T-helper 1 cell (primary cell): ENCODE data around the gene IL4I1.

Source experiments
- DNase-seq, 5 donors: peaks; one replicate each; pipeline ENCODE4 v3.0.0-alpha.2; 2012 to 2020

The IL4I1 gene

DNA sequence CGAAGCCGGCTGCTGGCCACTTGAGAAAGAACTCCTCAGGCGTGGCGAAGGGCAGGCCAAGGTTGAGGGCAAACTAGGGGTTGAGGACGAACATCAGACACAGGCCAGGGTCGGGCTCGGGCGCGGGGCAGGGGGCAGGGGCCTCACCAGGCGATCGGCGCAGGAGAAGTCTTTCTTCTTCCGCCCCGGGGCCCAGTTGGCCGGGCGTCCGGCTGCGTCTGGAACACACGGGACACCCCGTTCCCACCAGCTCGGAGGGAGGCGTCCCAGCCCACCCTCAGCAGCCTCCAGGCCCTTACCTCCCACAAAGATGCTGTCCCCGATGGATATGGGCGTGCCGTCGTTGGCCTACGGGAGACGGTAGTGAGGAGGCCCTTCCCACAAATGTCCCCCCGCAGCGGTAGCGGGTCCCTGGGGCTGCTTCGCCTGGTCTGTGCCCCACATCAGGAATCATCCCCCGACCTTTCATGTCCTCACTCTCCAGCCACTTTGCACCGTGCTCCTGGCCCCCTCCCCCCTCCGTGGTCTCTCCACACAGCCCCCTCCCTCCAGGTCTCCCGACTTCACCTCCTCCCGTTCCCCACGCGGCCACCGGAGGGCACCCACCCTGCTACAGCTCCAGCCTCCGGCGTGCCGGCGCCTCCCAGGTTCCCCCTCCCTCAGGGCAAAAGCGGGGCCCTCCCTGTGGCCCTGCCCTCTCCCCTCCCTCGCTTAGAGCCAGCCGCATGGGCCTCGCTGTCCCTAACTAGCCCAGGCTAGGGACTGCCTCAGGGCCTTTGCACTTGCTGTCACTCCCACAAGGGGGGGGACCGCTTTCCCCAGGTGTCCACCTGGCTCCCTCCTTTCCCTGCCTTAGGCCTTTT lies 34.1 kb downstream of the IL4I1 start:
- no peak for DNase-seq

DNA sequence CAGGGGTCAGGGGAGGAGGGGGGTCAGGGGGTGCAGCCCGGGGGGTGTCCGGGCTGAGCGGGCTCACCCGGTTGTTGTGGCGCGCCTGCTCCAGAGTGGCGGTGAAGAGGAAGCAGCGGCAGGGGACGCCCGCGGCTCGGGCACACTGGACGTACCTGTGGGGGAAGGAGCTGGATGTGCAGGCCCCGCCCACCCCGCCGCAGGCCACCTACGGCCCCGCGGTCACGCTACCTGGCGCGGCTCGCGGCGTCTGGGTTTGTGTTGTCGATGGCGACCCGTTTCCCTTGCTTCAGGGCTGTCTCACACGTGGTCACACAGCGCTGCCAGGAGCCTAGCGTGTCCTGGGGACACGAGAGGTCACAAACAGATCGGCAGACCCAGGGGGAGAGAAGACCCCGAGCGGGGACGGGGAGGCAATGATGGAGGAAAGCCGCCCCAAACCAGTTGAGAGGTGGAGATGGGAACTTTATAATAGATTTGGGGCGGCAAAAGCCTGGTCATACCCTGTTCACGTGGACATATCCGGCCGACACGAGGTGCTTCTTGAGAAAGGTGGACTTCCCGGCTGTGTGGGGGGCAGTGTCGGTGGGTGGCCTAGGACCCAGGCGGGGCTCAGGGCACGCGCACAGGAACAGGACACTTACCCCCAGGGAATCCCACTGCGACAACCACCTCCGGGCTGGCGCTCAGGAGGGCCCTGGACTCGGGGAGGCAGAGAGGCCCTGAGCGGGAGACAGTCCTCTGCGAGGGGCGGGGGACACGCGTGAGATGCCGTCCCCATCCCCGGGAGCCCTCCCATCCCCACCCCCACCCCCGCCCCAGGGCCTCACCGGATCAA lies 34.9 kb downstream of the IL4I1 start:
- no peak for DNase-seq

DNA sequence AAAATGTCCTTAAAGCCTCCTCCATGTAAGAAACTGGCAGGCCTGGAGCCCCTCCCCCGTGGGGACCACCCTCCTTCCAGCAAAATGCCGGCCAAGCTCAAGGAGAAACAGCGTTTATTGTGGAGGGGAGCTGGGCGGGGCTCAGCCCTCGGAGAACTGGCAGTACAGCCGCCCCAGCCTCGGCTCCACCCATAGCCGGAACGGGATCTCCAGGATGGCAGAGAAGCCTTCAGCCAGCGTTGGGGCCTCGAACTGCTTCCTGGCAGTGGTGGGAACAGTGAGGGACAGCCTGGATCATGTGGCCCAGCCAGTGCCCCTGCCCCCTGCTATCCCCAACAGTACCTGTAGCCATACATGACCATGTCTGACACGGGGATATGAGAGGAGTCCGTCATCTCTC lies 35.6 kb downstream of the IL4I1 start:
- no peak for DNase-seq

DNA sequence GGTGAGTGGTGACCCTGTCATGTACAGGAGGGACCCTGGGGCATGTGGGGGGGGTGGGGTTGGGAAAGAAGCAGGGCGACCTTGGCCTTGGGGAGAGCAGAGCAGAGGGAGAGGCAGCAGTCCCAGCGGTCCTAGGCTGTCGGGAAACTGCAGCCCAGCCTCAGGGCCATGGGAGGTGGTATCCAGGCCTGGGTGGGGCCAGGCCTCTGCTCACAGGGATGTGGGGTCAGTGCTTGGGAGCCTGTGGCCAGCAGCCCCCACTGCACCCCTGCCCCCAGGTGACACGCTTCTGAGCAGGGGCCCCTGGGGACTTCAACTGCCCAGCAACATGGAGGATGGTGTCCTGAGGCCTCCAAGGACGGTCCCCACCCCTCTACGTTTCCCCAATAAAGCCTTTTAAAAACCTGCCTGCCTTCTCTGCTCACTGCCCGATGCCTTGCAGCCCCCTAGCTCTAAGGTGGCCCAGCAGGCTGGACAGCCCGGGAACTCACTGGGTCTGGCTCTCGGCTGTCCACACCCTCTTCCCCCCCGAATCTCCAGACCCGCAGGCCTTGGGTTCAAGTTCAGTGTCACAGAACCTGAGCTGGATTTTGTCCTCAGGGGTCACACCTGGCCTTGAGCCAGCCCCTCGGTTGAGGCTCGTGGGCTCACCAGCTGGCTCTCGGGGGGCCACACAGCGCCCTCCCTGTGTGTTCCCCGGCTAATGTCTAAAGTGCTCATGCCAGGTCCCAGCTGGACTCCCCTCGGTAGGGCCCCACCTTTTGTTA lies 36.2 kb downstream of the IL4I1 start:
- DNase-seq, result no peak

DNA sequence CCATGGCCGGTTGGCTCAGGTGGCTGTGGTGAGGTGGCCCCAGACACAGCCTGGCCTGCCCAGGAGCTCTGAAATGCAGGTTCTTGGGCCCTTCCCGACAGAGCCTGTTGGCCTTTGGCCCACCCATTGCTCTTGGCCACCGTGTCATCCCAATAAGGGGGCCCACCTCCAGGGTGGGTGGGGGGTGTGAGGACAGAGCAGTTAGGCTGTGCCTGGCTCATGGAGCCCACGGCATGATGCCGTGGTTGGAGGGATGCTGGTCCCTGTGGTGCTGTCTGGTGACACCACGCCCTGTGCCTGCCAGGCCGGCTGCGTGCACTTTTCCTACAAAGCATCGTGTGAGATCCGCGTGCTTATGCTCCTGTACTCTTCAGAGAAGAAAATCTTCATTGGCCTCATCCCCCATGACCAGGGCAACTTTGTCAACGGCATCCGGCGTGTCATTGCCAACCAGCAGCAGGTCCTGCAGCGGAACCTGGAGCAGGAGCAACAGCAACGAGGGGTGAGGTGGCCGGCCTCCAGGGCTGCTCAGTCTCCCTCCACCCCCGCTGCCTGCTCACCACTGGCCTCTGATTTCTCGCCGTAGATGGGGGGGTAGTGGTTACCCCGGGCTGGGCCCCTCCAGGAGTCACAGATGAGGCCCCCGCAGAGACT lies 36.9 kb downstream of the IL4I1 start:
- DNase-seq, result no peak

DNA sequence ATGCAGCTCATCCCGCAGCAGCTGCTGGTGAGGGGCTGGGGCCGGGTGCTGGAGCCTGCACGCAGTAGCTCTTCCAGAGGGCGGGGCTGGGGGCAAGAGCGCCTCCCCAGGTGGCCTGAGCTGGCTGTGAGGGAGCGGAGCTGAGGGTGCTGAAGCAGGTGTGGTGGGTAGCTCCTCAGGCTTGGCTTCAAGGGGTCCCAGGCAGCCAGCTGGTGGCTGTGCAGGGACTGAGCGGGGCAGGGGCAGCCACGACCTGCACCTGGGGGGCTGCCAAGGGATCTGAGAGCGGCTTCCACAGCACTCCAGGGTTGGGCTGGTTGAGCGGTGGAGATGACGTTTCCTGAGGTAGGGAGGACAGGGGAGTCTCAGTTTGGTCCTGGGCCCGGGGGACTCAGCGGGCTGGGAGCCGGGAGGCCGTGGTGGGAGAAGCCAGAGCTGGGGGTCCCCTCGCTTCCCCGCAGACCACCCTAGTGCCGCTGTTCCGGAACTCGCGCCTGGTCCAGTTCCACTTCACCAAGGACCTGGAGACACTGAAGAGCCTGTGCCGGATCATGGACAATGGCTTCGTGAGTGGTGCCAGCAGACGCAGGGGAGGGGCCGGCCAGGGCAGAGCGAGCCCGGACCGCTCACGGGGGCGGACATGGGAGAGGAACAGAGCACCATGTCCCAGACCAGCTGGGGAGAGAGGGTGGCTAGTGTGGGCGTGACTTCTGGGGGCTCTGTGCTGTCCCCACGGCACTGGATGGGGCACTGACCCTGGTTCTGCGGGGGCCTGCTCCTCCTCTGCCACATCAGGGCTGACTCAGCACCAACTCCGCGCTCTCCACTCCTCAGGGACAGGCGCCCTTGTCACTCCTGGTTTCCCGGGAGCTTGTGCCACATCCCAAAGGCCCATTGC lies 38.4 kb downstream of the IL4I1 start:
- DNase-seq, result no peak

DNA sequence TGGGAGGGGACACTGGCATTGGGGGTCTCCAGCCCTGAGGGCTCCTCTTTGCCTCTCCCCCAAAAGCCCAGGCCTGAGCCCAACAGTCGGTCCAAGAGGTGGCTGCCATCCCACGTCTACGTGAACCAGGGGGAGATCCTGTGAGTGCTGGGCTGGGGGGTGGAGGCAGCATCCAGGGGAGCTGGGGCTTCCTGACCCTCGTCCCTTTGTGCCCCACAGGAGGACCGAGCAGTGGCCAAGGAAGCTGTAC lies 38.9 kb downstream of the IL4I1 start:
- DNase-seq, result no peak

DNA sequence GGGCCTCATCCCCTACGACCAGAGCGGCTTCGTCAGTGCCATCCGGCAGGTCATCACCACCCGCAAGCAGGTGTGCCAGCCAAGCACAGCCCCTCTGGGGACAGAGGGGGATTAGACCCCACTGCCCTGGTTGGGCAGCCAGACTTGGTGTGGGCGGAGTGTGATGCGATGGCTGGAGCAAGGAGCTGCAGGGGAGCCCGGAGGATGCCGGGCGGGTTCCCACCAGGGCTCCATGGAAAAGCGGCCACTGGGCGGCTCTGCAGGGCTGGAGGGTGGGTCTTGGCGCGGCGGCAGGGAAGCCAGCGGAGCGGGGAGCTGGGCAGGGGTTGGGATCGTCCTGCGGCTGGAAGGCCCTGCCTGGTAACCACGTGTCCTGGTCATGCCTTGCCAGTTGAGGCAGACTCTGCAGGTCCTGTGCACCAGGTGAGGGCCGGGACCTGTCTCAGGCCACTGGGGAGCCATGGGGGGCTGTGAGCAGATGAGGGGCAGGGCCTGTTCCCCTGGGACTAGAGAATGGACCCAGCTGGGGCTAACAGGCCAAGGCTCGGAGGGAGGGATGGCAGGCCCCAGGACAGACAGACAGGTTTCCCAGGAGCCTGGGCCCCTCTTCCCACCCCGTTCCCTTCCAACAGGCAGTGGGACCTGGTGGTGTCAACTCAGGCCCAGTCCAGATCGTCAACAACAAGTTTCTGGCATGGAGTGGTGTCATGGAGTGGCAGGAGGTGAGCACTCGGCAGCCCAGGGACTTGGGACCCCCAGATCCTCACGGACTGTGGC lies 39.4 kb downstream of the IL4I1 start:
- DNase-seq, result no peak

DNA sequence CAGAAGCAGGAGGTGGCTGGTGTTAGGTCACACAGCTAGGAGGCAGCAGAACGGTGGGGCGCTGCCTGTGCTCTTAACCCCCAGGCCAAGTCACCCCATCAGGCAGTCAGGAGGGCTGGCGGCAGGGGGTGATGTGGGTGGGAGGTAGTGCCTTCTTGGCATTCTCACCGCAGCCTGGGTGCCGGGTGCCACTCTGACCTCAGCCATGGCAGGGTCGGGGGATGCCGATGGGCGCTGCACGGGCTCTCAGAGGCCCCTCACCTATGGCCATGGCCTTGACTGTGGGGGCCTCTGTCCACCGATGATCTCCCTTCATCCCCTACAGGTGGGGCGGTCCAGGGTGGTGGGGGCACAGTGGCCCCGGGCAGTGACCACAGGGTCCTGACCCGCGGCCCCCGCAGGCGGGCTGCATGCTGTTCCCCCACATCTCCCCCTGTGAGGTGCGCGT lies 40.1 kb downstream of the IL4I1 start:
- DNase-seq, result no peak

DNA sequence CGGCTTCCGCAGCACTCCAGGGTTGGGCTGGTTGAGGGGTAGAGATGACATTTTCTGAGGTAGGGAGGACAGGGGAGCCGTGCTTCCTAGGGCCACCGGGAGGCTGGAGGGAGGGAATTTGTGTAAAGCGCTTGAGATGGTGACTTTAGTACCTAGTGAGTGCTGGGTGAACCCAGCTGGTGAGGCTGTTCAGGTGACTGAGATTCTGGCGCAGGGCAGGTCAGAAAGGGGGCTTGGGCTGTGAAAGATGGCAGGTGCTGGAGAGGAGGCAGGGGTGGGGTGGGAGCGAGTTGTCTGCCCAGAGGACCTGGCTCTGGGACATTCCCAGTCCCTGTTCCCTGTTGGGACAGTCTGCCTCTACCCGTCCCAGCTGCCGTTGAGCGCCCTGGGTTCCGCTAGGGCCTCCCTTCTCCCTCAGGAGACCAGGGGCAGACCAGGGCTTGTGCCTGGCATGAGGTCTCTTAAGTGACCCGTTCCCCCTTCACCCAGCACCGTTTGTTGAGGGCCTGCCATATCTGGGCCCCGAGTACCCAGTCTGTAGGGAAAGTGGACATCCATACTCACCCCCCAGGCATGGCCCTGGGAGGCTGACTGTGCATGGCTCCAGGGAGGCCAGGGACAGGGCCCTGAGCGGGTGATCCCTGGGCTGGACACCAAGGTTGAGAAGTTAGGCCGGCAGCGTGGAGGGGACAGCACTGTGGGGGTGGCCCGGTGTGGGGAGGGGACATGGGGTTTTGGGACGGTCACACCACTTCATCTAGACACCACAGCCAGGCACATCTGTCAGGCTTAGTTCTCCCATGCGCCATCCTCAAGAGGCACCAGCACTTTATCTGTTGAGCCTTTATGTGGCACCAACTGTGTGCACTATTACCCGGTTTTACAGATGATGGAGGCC lies 40.8 kb downstream of the IL4I1 start:
- DNase-seq, result no peak

DNA sequence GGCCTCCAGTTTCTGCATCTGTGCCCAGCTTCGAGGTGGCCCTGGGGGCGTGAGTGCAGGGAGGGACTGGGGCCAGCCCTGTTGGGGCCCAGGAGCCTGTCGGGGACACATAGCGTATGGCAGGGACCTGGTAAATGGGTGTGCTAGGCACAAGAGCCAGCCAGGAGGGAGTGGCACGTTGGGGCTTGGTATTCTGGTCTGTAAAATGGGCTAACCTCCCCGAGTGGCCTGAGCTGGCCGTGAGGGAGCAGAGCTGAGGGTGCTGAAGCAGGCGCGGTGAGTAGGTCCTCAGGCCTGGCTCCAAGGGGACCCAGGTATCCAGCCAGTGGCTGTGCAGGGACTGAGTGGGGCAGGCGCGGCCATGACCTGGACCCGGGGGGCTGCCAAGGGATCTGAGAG lies 41.4 kb downstream of the IL4I1 start:
- no peak for DNase-seq

DNA sequence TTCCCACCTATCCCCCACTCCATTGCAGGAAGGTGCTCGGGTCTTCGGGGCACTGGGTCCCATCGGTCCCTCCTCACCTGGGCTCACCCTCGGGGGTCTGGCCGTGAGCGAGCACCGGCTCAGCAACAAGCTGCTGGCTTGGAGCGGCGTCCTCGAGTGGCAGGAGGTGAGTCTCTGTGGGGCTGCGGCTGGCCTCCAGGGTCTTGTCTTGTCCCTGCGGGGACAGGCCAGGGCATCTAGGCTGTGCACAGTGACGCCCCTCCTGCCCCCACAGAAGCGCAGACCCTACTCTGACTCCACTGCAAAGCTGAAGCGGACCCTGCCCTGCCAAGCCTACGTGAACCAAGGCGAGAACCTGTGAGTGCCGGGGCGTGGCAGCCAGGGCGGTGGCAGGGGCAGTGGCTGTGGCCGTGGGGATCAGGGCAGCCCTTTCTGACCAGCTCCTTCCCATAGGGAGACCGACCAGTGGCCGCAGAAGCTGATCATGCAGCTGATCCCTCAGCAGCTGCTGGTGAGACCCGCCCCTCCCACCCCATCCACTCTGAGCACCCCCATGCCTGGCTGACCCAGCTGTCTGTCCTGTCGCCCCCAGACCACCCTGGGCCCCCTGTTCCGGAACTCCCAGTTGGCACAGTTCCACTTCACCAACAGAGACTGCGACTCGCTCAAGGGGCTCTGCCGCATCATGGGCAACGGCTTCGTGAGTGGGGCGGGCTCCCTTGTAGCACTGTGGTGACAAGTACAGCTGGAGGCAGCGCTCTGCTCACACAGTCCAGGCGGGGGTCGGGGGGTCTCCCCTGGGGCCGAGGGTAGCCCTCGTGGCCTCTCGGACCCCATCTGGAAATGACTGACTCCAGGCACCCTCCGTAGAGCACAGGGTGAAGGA lies 42.1 kb downstream of the IL4I1 start:
- DNase-seq, result no peak

DNA sequence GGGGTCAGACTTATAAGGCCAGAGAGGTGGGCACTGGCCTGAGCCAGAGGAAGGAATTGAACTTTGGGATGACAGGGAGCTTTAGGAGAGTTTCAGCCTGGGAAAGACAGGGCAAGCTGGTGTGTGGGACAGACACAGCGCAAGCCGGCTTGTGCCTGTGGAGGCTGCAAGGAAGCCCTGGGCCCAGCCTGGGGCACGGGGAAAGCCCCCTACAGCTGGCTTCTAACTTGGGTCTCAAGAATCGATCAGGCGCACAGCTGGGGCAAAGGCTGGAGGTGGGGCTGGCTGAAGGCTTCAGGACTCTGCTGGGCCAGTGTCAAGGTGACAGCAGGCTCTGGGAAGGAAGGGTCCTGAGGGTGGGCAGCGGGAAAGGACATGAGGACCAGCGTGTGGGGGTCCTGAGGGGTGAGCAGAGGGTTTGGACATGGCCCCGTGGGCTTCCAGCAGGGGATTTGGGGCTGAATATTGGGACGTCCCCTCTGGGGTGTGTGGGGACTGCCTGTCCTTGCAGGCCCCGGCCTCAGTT lies 42.8 kb downstream of the IL4I1 start:
- DNase-seq, result no peak

DNA sequence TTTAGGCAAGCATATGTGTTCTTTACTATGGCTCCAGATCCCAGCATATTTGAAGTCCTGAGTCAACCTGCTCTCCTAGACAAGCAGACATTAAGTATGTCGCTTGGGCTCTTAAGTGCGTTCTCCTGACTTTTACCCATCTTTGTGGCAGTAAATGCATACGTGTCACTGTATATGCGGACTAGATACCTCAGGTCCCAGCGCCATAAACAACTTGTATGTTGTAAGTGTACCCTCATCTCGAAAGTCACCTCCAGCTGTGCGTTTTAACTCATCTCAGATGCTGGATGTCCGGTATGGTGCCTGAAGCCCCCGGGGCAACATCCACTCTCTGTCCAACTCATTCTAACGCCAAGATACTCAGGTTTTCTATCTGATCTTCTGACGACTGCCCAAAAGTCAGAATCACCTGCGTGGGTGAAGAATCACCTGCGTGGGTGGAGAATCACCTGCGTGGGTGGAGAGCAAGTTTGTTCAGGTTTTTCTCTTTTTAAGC lies 44.0 kb downstream of the IL4I1 start:
- DNase-seq, result no peak

DNA sequence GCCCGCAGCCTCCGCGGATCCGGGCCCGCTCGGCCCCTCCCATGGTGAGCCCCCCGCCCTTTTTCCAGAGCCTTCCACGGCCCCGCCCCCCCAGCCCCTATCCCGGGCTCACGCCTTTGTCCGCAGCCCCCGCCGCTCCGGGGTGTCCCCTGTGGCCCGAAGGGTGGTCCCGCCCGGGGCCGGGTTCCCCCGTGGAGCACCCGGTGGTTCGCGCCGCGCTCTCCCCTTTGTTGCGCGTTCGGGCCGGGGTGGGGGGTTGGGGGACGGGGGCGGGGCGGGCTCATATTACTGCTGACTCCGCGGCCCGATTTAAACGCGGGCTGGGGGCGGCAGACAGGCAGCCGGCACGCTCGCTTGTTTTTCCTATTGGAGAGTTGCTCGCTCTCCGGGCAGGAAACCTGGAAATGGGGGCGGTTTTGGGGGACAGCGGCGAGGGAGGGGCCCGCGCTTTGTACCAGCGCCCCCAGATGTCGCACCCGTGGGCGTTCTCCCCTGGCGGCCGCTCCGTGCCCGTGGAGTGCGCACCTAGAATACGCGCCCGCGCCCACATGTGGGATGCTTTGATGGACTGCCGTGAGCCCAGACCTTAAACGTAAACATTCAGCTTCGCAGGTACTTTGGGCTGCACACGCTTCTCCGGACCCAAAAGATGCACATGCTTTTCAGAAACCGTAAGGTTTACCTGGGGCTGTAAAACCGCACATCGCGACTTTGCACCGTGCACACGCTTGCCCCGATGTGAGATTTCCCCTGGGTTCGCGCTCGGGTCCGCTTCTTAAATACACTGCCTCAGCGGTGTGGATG lies 45.0 kb downstream of the IL4I1 start:
- peak in 1 of 5 donors; percentile 35 for DNase-seq

DNA sequence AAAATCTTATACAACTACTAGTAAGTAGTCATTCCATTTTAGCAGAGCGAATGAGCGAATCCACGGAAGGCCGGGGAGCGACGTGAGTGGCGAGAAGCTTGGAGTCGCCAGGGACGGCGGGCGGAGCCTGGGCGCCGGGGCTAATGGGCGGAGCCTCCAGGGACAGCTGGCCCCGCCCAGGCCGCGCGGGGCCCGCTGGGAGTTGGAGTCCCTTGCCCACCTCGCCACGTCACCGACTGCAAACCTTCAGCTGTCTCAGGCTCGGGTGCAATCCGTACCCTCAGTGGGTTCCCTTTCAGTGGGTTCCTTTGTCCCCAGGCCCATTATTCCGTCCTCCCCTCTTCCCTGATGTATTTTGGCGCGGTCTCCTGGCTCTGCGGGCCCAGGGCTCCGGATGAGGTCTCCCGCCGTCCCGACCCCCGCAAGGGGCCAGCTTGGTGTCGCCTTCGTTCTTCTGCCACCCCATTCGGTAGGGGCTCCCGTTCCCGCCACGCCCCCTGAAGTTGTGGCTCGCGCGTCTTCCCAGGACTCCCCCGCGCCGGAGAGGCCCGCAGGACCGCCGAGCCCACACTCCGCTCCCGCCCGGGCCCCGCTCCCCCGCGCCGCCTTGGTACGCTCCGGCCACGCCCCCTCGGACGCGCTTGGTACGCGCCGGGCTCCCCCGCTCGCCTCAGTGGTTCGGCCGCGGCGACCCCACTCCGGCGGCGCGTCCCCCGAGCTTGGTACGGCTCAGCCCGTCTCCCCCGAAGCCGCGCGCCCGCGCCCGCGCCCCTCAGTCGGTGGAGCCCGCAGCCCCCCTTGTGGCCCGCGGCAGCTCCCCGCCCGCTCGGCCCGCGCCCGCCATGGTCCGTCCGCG lies 46.0 kb downstream of the IL4I1 start, which contains the start of gene PTOV1:
Gene PTOV1 (plus strand): TSS at position 673 of the 856 bp plus-strand sequence.
- peak; percentile 75 to 90 (median 83) for DNase-seq

DNA sequence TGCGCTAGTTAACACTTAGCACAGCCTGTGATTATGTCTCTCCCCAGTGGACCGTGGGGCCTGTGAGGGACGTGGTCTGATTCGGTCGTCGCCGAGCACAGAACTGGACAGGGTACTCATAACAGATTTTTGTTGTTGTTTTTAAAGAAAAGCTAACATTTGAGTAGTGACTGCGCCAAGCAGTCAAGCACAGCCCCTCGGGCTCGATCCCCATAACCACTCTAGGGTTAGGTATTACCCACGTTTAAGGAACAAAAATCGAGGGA lies 46.5 kb downstream of the IL4I1 start:
- DNase-seq, result no peak
